ENCODE measurements around the gene ANGPTL7. TPM values are rescaled to one million over a fixed set of nuclear protein-coding genes. Genes with fewer than 3 reads are reported as not detected.

Gene ANGPTL7
- total RNA-seq, 2 donors from 2014 or later: 19.4 to 37.0 TPM

- TF ChIP-seq, protein P1, sequence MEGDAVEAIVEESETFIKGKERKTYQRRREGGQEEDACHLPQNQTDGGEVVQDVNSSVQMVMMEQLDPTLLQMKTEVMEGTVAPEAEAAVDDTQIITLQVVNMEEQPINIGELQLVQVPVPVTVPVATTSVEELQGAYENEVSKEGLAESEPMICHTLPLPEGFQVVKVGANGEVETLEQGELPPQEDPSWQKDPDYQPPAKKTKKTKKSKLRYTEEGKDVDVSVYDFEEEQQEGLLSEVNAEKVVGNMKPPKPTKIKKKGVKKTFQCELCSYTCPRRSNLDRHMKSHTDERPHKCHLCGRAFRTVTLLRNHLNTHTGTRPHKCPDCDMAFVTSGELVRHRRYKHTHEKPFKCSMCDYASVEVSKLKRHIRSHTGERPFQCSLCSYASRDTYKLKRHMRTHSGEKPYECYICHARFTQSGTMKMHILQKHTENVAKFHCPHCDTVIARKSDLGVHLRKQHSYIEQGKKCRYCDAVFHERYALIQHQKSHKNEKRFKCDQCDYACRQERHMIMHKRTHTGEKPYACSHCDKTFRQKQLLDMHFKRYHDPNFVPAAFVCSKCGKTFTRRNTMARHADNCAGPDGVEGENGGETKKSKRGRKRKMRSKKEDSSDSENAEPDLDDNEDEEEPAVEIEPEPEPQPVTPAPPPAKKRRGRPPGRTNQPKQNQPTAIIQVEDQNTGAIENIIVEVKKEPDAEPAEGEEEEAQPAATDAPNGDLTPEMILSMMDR (IDR thresholded peaks at IDR 0.05): no peak
- ATAC-seq (ENCODE audit: insufficient number of reproducible peaks, low FRiP score, low read depth) (no peak), DNase-seq (ENCODE audit: low spot score) (no peak)
- H3K36me3 ChIP-seq: peaks cover 42% of the 10 kb centered on the region
- H3K9me3 ChIP-seq: no peaks in the 10 kb centered on the region
- no peak overlapping the region for H3K4me3 ChIP-seq
- H3K27me3 ChIP-seq (replicated peaks; ENCODE audit: insufficient read depth): no peaks in the 10 kb centered on the region
- H3K4me1 ChIP-seq (ENCODE audit: control insufficient read depth in 1 of 2, low read depth in 2 of 2): peaks cover 0 to 27% of the 10 kb centered on the region in 2 donors
- H3K27ac ChIP-seq: no peak overlapping the region
Measured at GRCh38 chr1:11211925-11212587, 22.9 kb downstream of the ANGPTL7 start.

DNA sequence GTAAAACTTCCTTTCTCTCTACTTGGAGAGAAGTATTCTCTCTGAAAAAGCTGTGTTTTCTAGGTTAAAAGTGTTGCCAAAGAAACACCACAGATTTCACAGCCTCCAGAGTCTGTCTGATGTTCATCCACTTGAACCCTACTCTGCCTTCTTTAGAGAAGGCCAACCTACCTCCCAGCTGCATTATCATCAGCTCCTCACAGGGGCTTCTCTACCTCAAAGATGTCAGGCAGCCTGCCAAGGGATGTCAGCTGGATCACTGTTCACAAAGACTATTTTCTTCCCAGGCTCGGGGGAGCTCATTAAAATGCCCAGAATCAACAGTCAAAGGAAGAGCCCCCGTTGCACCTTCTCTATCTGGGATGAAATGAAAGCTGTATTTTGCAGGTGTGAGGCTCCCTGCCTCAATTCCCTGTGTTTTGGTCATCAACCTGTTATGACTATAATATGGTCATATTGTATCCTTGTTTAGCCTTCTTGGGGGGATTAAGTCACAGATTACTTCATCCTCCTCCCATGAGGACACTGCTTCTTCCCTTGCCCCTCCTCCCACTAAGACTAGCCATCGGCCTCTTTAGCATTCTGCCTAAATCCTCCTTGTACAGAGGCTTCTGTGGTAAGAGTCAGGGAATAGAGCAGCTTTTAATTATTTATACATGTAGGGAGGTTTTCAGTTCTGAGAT lies 25.7 kb downstream of the ANGPTL7 start:
- peak overlapping the region; percentile 45 for H3K27ac ChIP-seq

GRCh38 chr1:11215381-11216005 lies 26.3 kb downstream of the ANGPTL7 start:
- no peak for ATAC-seq (ENCODE audit: insufficient number of reproducible peaks, low FRiP score, low read depth)
- H3K9me3 ChIP-seq: no peaks in the 10 kb centered on the region
- no peak overlapping the region for H3K4me3 ChIP-seq
- peaks cover 0 to 6% of the 10 kb centered on the region in 2 donors for H3K4me1 ChIP-seq (ENCODE audit: control insufficient read depth in 1 of 2, low read depth in 2 of 2)
- H3K27me3 ChIP-seq (replicated peaks; ENCODE audit: insufficient read depth): no peaks in the 10 kb centered on the region
- TF ChIP-seq, protein P1 (IDR thresholded peaks at IDR 0.05): no peak
- DNase-seq (ENCODE audit: low spot score): no peak
- H3K27ac ChIP-seq: peak overlapping the region in 1 of 2 donors; percentile 45
- H3K36me3 ChIP-seq: peaks cover 50% of the 10 kb centered on the region

More for the DNA sequence above, 25.7 kb downstream of the ANGPTL7 start:
- no peak for DNase-seq (ENCODE audit: low spot score)
- Histone ChIP-seq H3K4me3 (no peak overlapping the region), H3K36me3 (peaks cover 51% of the 10 kb centered on the region), H3K27me3 (replicated peaks; ENCODE audit: insufficient read depth) (no peaks in the 10 kb centered on the region), H3K9me3 (no peaks in the 10 kb centered on the region), H3K4me1 (ENCODE audit: control insufficient read depth in 1 of 2, low read depth in 2 of 2) (peaks cover 0 to 6% of the 10 kb centered on the region in 2 donors)
- no peak for ATAC-seq (ENCODE audit: insufficient number of reproducible peaks, low FRiP score, low read depth)
- TF ChIP-seq, protein P1 (IDR thresholded peaks at IDR 0.05): no peak

DNA sequence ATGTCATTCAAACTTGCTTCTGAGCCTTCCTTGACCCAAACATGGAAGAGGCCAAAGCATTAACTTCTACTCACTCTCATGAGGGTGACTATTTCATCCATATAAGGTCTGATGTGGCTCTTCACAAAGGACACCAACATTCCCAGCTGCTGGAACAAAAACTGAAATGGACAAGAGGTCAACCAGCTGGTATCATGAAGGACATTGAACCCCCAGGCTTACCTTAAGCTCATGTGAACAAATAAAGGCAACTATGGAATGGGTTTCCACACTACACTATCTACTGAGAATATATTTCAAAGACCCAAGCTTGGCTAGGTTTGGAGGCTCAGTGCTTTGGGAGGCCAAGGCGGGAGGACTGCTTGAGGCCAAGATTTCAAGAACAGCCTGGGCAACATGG lies 26.9 kb downstream of the ANGPTL7 start:
- H3K27ac ChIP-seq: no peak overlapping the region
- no peak overlapping the region for H3K4me3 ChIP-seq
- H3K4me1 ChIP-seq (ENCODE audit: control insufficient read depth in 1 of 2, low read depth in 2 of 2): peaks cover 0 to 6% of the 10 kb centered on the region in 2 donors
- H3K27me3 ChIP-seq (replicated peaks; ENCODE audit: insufficient read depth): no peaks in the 10 kb centered on the region
- no peak for ATAC-seq (ENCODE audit: insufficient number of reproducible peaks, low FRiP score, low read depth)
- peaks cover 44% of the 10 kb centered on the region for H3K36me3 ChIP-seq
- no peak for DNase-seq (ENCODE audit: low spot score)
- no peaks in the 10 kb centered on the region for H3K9me3 ChIP-seq
- TF ChIP-seq, protein P1 (IDR thresholded peaks at IDR 0.05): no peak

Data from thoracic aorta (tissue), 2 donors.